ENCODE measurements around the gene MACROH2A1. TPM values are rescaled to one million over a fixed set of nuclear protein-coding genes. Genes with fewer than 3 reads are reported as not detected.

MACROH2A1 gene
- total RNA-seq, 2 donors from 2014 or later, result 90.2 to 166 TPM

DNA sequence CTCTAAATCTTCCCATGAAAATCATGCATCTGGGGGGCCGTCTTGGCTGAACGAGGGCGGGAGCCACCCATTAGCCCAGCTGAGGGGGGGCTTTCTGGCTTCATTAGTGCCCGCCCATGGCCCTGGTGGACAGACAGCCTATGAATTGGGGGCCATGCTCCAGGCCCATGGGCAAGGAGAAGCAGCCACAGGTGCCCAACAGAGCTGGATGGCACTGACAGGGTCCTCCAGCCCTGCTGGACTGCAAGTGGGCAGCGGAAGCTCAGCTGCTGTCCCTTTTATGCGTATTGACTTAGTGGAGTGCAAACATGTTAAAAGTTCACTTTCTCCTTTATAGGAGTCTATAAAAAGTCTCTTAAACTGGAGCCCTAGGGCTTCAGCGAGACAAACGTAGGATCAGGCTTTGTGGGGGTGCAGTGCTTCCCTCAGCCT, 75.3 kb downstream of the MACROH2A1 start:
- Mint-ChIP-seq H3K36me3 (no peaks in the 10 kb centered on the region), H3K9me3 (no peaks in the 10 kb centered on the region), H3K27ac (no peak overlapping the region)
- no peak for DNase-seq (ENCODE audit: low spot score in 2 of 2)
- ATAC-seq, result no peak

- Mint-ChIP-seq H3K9me3 (no peaks in the 10 kb centered on the region), H3K36me3 (no peaks in the 10 kb centered on the region), H3K27ac (no peak overlapping the region)
- no peak for ATAC-seq
- no peak for DNase-seq (ENCODE audit: low spot score in 2 of 2)
Measured at GRCh38 chr5:135323227-135323626, 75.8 kb downstream of the MACROH2A1 start.

DNA sequence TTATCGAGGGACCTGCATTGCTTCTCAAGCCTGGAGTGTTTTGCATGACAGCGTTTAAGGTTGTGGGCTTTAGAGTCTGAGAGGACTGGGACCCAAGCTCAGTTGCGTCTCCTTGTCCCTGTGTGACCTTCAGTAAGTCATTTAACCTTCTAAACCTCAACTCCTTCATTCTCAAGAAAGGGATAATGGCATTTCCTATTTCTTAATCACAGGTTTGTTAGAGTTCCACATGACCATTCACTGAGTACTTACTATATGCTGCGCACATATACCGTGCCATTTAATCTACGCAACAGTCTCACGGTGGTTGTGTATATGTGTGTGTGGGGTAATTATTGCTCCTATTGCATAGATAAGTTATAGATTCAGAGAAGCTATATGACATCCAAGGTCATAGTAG, 76.3 kb downstream of the MACROH2A1 start:
- no peak overlapping the region for H3K27ac Mint-ChIP-seq
- no peak for ATAC-seq
- no peak for DNase-seq (ENCODE audit: low spot score in 2 of 2)
- no peaks in the 10 kb centered on the region for H3K36me3 Mint-ChIP-seq
- H3K9me3 Mint-ChIP-seq, result no peaks in the 10 kb centered on the region

- no peak overlapping the region for H3K27ac Mint-ChIP-seq
- no peaks in the 10 kb centered on the region for H3K9me3 Mint-ChIP-seq
- DNase-seq (ENCODE audit: low spot score in 2 of 2) (no peak), ATAC-seq (no peak)
- no peaks in the 10 kb centered on the region for H3K36me3 Mint-ChIP-seq
Measured at GRCh38 chr5:135322271-135322670, 76.8 kb downstream of the MACROH2A1 start.

DNA sequence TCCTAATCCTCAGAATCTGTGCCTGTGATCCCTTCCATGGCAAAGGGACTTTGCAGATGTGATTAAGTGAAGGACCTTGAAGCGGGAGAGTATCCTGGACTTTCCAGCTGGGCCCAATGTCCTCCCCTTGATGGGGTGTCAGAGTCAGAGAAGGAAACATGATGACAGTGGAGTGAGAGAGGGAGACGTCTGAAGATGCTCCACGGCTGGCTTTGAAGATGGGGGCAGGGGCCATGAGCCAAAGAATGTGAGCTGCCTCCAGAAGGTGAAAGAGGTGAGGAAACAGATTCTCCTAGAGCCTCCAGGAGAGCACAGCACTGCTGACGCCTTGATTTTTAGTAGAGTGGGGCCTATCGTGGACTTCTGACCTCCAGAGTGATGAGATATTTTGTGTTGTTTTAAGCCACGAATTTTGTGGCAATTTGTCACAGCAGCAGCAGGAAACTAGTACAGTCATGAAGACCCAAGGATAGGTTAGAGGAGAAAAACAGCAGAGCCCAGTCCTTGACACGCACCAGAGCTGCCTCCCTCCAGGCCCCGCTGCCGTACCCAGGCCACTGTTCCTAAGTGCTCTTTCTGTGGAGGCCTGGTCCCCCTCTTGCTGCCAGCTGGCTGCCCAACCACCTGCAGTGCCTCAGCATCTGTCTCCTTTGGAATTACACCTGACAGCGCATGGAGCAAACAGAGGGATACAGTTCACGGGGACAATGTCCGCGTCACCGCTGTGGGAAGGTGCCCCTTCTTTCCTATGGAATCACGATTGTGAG, 78.1 kb downstream of the MACROH2A1 start:
- no peak for ATAC-seq
- Mint-ChIP-seq H3K27ac (peak overlapping the region in 1 of 2 donors; percentile 62), H3K9me3 (no peaks in the 10 kb centered on the region), H3K36me3 (no peaks in the 10 kb centered on the region)
- DNase-seq (ENCODE audit: low spot score in 2 of 2), result no peak

- no peaks in the 10 kb centered on the region for H3K36me3 Mint-ChIP-seq
- no peak for ATAC-seq
- H3K9me3 Mint-ChIP-seq, result no peaks in the 10 kb centered on the region
- H3K27ac Mint-ChIP-seq, result peak overlapping the region in 1 of 2 donors; percentile 55
- no peak for DNase-seq (ENCODE audit: low spot score in 2 of 2)
Measured at GRCh38 chr5:135319928-135320606, 79.0 kb downstream of the MACROH2A1 start.

DNA sequence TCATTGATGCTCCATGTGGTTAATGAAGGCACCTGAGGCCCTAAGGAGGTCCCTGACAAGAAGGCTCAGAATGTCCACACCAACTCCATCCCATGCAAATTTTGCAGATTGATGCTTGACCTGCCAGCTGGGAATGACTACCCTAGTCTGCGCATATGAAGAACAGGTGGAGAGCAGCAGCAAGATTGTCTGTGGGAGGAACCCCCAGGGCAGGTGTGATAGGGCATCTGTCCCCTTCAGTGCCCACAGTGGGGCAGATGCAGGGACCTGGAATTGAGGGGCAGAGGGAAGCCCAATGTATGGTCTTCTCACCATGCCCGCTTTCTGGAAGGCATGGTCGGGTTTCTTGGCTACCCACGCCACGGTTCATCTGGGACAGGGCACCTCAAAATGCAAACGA, 79.6 kb downstream of the MACROH2A1 start:
- DNase-seq (ENCODE audit: low spot score in 2 of 2) (no peak), ATAC-seq (no peak)
- peak overlapping the region in 1 of 2 donors; percentile 50 for H3K27ac Mint-ChIP-seq
- H3K36me3 Mint-ChIP-seq, result no peaks in the 10 kb centered on the region
- no peaks in the 10 kb centered on the region for H3K9me3 Mint-ChIP-seq

- Mint-ChIP-seq H3K36me3 (no peaks in the 10 kb centered on the region), H3K9me3 (no peaks in the 10 kb centered on the region), H3K27ac (peak overlapping the region in 1 of 2 donors; percentile 50)
- no peak for DNase-seq (ENCODE audit: low spot score in 2 of 2)
- no peak for ATAC-seq
Measured at GRCh38 chr5:135318924-135319323, 80.1 kb downstream of the MACROH2A1 start.

DNA sequence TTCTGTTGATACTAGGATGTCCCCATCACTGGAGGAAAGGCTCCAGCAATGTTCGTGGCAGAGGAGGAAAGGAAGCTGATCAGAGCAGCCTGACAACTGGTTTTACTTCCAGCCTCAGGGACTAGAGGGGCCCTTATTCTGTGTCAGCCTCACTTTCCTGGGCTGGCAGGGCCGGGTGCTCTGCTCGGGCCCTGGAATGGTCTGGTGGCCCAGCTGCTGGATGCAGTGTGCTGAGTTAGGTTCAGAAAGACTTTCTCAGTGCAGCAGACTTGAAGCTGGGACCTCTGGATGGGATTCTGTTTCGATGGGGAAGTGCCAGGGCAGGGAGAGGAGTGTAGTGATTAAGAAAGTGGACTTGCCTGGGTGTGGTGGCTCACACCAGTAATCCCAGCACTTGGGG, 81.0 kb downstream of the MACROH2A1 start:
- Mint-ChIP-seq H3K27ac (no peak overlapping the region), H3K9me3 (no peaks in the 10 kb centered on the region), H3K36me3 (no peaks in the 10 kb centered on the region)
- DNase-seq (ENCODE audit: low spot score in 2 of 2) (no peak), ATAC-seq (no peak)

DNA sequence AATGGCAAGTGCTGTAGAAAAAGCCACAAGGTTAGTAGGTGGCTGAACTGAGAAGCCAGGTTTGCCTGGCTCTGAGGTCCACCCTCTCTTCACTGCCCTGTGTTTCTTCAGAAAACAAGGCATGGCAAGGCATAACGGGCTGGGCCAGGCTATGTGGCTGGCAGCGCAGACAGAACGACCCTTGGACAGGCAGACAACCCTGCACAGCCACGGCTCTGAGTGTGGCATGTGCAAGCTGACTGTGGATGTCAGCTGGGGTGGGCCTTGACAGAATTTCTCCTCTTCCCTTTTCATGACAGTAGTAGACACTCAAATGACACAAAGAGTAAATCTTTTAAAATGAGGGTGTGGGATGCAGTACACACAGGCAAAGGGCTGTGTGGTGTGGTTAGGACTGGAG, 81.7 kb downstream of the MACROH2A1 start:
- ATAC-seq, result no peak
- no peak for DNase-seq (ENCODE audit: low spot score in 2 of 2)
- H3K36me3 Mint-ChIP-seq, result no peaks in the 10 kb centered on the region
- H3K27ac Mint-ChIP-seq, result no peak overlapping the region
- no peaks in the 10 kb centered on the region for H3K9me3 Mint-ChIP-seq

DNA sequence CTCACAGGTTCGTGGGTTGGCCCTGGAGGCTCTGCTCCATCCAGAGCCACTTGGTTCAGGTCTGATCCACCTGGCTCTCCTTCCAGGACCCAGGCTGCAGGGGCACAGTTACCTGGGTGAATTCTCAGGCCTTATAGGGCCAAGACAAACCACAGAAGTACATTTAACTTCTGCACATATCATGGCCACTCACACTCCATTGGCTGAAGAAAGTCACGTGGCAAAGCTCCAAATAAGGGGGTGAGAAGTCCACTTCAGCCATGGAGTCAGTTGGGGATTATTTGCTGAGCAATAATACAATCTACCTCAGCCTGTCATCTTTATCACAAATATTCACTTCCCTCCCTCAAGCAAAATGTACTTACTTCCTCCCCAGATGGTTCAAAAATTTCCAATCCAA, 83.6 kb downstream of the MACROH2A1 start:
- no peak for ATAC-seq
- no peaks in the 10 kb centered on the region for H3K9me3 Mint-ChIP-seq
- no peak overlapping the region for H3K27ac Mint-ChIP-seq
- peak in 1 of 2 donors; percentile 0 for DNase-seq (ENCODE audit: low spot score in 2 of 2)
- no peaks in the 10 kb centered on the region for H3K36me3 Mint-ChIP-seq

GRCh38 chr5:135313946-135314345, 85.1 kb downstream of the MACROH2A1 start:
- Mint-ChIP-seq H3K27ac (peak overlapping the region in 1 of 2 donors; percentile 86), H3K9me3 (no peaks in the 10 kb centered on the region), H3K36me3 (no peaks in the 10 kb centered on the region)
- ATAC-seq (no peak), DNase-seq (ENCODE audit: low spot score in 2 of 2) (peak in 1 of 2 donors; percentile 1)

DNA sequence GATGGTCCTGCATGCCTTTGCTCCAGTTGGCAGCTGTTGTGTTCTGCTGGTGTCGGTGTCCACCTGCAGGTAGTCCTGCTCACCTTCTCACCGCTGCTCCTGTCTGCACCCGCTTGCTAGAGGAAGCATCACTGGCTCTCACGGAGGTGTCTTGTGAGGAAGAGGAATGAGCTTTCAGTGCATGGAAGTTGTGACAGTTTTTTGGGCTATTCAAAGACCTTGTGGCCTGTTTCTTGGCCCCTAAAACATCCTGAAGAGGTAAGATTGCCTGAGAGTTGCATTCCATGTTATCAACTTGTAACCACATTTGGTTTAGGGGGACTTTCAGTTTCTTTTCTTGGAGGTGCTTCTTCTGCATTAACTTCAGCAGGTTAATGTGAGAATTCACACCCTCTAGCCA, 85.6 kb downstream of the MACROH2A1 start:
- Mint-ChIP-seq H3K27ac (no peak overlapping the region), H3K36me3 (no peaks in the 10 kb centered on the region), H3K9me3 (no peaks in the 10 kb centered on the region)
- DNase-seq (ENCODE audit: low spot score in 2 of 2) (peak in 1 of 2 donors; percentile 1), ATAC-seq (no peak)

- no peak for DNase-seq (ENCODE audit: low spot score in 2 of 2)
- Mint-ChIP-seq H3K36me3 (no peaks in the 10 kb centered on the region), H3K27ac (no peak overlapping the region), H3K9me3 (no peaks in the 10 kb centered on the region)
- no peak for ATAC-seq
Measured at GRCh38 chr5:135312255-135312935, 86.6 kb downstream of the MACROH2A1 start.

GRCh38 chr5:135310328-135310989, 88.6 kb downstream of the MACROH2A1 start:
- Mint-ChIP-seq H3K9me3 (no peaks in the 10 kb centered on the region), H3K27ac (no peak overlapping the region), H3K36me3 (no peaks in the 10 kb centered on the region)
- ATAC-seq (peak in 1 of 2 donors; percentile 56), DNase-seq (ENCODE audit: low spot score in 2 of 2) (no peak)

- ATAC-seq, result peak in 1 of 2 donors; percentile 66
- H3K36me3 Mint-ChIP-seq, result no peaks in the 10 kb centered on the region
- H3K27ac Mint-ChIP-seq, result no peak overlapping the region
- no peaks in the 10 kb centered on the region for H3K9me3 Mint-ChIP-seq
- DNase-seq (ENCODE audit: low spot score in 2 of 2), result no peak
Measured at GRCh38 chr5:135309391-135310327, 89.4 kb downstream of the MACROH2A1 start.

Measured in activated naive CD4-positive, alpha-beta T cell treated with anti-CD3 and anti-CD28 coated beads, Interleukin-2, amount 50 U/mL, for 72 hours (primary cell).